GM19240 (cell line): ENCODE measurements around the gene ZNF600.
"Not testable (repeated sequence)": the region's sequence is repeated elsewhere in the genome, so short reads cannot be mapped to it uniquely, and the experiment has no call there.

ENCODE experiments used
- DNase-seq: peaks from one replicate; pipeline ENCODE4 v3.0.0; 2011; ENCODE audit warnings: low spot score; ENCODE audit not compliant: insufficient read length

The ZNF600 gene

DNA sequence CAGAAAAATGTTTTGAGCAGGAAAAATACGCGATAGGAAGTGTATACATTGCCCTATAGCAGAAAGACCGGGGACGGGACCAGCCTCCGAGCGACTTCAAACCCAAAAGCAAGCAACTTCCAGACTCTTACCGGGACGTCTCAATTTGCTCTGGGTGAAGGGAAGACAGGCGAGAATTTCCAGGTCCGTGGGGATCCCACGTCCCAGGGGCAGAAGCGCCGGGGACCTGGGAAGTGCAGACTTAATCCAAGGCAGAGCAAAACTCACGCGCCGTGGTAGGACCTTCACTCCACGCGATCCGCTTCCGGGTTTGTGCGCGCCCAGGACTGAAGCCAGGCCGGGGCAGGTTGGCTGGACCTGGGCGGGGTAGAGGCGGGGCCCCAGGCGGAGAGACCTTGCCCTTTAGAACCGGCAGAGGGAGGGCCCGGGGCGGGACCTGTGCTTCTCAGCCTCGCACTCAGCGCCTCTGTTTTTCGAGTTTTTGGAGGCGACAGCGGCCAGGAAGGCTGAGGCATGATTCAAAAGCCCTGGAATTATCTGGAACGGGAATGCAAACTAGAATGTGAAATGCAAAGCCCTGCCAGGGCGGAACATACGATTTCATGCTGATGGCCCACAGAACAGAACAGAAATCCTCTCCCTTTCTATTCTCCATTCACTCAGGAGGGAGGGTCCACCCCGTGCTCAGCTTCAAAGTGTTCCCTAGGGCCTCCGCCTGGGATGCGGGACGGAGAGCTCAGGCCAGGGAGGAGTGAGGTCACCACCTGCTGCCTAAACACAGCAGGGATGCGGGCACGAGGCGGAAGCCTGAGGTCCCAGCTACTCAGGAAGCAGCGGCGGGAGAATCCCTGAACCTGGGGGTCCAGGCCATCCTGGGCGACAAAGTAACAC lies at the start of gene ZNF600:
Gene ZNF600 (minus strand): TSS at position 328 of the 891 bp plus-strand sequence. CDS start 7,903 bp downstream, outside the sequence.
- peak; percentile 31 for DNase-seq

DNA sequence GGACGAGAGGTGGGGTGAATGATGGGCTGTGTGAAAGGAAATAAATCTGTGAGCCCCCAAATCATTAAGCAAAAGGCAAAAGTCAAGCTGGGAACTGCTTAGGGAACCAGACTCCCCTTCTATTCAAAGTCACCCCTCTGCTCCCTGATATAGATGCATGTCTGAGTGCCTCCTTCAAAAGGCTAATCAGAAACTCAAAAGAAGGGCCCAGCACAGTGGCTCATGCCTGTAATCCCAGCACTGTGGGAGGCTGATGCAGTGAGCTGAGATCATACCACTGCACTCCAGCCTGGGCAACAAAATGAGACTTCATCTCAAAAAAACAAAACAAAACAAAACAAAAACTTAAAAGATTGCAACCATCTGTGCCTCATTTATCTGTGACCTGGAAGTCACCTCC lies 47.7 kb upstream of the ZNF600 start:
- DNase-seq = not testable (repeated sequence)

DNA sequence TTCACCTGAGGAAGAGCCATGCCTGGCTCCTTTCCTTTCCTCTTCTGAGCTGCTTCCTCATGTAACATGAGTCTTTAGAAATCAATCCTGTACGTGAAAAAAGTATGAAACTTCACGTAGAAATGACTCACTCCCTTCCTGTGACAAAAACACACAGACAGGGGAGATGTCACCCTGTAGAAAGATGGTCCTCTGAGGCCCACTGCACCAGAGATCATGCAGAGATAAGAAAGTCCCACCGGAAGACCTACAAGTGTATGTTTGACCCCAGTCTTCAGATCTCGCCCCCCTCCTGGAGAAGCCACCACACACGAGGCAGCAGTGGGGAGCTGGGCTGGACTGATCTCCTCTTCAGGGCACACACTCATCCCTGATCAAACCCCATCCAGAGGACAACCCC lies 47.0 kb upstream of the ZNF600 start:
- DNase-seq = not testable (repeated sequence)

DNA sequence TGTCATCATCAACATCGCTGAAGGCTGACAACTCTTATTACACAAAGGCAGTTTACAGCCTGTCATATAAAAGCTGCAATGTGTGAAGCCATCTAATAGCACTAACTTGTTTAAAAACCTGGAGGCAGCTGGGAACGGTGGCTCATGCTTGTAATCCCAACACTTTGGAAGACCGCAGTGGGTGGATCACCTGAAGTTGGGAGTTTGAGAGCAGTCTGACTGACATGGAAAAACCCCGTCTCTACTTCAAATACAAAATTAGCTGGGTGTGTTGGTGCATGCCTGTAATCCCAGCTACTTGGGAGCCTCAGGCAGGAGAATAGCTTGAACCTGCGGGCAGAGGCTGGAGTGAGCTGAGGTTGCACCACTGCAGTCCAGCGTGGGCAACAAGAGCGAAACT lies 43.3 kb upstream of the ZNF600 start:
- not testable (repeated sequence) for DNase-seq

DNA sequence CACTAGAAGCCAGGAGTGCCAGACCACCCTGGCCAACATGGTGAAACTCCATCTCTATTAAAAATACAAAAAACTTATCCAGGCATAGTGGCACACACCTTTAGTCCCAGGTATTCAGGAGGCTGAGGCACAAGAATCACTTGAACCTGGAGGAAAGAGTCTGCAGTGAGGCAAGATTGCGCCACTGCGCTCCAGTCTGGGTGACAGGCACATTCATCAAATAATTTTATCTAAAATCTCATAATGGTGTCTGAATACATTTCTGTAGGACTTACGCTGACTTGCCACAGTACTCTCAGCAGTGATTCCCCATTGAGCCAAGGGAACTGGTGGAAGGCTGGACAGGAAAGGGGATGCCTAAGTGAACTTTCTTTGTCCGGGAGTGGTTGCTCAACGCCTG lies 39.2 kb upstream of the ZNF600 start:
- no peak for DNase-seq

DNA sequence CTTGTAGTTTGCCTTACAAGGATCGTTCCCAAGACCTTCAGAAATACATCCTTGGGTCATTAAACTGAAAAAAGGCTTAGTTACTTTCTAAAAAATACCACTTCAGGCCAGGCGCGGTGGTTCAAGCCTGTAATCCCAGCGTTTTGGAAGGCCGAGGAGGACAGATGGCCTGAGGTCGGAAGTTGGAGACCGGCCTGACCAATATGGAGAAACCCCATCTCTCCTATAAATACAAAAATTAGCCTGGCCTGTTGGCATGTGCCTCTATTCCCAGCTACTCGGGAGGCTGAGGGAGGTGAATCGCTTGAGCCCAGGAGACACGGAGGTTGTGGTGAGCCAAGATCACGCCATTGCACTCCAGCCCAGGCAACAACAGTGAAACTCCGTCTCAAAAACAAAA lies 37.1 kb upstream of the ZNF600 start:
- DNase-seq = no peak

DNA sequence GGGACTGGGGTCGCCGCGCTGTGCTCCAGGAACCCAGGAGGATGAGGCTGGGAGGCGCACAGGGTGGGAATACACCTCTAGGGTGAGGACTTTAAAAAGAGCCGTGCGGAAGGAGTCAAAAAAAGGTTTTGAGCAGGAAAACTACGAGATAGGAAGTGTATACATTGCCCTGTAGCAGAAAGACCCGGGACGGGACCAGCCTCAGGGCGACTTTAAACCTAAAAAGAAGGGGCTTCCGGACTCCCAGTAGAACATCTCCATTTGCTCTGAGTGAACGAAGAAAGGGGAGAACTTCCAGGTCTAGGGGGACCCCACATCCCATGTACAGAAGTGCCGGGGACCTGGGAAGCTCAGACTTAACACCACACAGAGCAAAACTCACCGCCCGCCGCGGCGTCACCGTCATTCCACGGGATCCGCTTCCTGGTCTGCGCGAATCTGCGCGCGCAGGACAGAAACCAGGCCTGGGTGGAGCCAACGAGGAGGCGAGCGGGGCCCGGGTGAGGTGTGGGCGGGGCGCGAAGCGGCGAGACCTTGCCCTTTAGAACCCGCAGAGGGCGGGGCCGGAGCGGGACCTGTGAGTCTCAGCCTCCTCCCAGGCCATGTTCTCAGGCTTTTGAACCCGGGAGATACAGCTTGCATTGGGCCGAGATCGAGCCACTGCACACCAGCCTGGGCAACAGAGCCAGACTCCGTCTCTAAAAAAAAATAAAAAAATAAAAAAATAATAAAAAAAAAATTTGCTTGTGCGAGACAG lies 34.8 kb upstream of the ZNF600 start, which contains the start of gene ZNF28:
Gene ZNF28 (minus strand): TSS at position 430 of the 757 bp plus-strand sequence. CDS start 3,675 bp downstream, outside the sequence.
- DNase-seq = peak; percentile 10

DNA sequence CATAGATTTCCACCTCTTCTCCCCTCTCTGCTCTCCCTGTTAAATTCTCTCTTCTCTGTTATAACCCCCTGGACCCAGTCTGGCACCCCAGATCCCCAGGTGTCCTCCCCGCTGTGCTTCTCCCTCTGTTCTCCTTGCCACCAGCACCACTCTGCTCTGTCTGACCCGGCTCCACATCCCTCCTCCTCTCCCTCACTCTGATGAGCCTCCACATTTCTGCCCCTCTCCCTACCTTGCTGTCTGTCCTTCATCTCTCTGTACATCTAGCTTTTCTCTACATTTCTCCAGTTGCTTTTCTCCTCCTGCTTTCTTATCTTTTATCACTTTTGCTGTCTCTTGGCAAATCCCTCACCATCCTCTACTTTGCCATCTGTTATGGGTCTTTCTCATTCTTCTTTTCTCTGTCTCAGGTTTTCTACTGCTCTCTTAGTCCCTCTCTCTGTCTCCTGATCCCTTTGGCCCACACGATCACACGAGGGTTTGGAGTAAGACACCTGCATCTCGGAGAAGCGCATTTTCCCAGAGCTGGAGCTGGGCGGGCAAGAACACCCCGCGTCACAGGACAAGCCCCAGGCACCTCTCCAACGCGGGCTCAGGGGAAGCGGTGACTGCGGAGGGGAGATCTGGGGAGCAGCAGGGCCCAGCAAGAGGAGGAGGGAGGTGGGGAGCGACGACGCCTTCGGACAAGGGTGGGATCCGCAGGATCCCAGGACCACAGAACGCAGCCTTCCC lies 34.0 kb upstream of the ZNF600 start:
- DNase-seq = not testable (repeated sequence)

DNA sequence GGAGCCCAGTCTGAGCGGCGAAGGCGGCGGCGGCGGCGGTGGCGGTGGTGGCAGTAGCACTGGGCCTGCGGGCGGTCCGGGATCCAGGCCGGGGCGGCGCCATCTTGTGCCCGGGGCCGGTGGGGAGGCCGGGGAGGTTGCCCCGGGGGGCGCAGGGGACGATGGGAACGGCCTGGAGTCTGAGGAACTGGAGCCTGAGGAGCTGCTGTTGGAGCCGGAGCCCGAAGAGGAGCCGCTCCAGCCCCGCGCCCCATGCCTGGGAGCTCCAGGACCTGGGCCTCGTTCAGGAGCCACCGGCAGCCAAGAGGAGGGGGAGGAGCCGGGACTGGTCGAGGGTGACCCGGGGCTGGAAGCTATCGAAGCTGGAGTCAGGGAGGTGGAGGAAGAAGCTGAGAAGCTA lies 23.2 kb upstream of the ZNF600 start:
- no peak for DNase-seq

DNA sequence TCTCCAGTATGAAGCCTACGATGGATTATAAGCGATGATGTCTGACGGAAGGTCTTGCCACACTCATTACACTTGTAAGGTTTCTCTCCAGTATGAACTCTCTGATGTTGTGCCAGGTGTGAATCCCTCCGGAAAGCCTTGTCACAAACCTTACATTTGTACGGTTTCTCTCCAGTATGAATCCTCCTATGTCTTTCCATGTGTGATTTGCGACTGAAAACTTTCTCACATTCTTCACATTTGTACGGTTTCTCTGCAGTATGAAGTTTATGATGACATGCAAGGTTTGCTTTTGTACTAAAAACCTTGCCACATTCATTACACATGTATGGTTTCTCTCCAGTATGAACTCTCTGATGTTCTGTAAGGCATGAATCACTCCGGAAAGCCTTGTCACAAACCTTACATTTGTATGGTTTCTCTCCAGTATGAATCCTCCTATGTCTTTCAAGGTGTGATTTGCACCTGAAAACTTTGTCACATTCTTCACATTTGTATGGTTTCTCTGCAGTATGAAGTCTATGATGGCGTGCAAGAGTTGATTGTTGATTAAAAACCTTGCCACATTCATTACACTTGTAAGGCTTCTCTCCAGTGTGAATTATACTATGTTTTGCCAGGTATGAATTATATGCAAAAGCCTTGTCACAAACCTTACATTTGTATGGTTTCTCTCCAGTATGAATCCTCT lies 13.5 kb upstream of the ZNF600 start:
- not testable (repeated sequence) for DNase-seq

DNA sequence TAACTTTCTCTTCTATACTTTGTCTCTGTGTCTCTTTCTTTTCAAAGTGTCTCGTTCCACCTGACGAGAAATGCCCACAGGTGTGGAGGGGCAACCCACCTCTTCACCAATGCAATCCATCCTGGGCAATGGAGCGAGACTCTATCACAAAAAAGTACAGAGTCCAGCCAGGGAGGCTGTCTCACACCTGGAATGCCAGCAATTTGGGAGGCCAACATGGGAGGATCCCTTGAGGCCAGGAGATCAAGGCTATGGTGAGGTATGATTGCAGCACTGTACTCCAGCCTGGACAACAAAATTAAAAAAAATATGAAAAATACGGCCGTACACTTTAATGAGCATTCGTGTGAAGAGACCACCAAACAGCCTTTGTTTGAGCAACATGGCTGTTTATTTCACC lies 2.8 kb upstream of the ZNF600 start:
- DNase-seq = no peak

DNA sequence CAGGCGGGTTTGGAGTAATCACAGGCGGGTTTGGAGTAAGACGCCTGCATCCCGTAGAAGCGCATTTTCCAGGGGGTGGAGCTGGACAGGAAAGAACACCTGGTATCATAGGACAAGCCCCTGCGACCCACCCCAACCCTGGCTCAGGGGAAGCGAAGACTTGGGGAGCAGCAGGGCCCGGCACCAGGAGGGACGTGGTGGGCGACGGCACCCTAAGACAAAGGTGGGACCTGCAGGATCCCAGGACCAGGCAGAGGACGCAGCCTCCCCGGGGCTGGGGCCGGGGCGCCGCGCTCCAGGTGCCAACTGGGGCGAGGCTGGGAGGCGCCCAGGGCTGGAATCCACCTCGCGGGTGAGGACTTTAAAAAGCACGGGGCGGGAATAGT lies 520 bp downstream of the ZNF600 start:
- DNase-seq = no peak

DNA sequence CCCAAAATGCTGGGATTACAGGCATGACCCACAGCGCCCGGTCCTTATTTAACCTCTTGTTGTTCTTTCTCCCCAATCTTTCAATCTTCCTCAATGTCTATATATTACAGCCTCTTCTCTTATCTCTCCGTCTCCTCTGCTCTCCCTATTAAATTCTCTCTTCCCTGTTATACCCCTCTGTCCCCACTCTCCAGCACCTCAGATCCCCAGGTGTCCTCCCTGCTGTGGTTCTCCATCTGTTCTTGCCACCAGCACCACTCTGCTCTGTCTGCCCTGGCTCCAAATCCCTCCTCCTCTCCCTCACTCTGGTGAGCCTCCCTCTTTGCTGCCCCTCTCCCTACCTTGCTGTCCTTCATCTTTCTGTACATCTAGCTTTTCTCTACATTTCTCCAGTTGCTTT lies 1.1 kb downstream of the ZNF600 start:
- DNase-seq = no peak

DNA sequence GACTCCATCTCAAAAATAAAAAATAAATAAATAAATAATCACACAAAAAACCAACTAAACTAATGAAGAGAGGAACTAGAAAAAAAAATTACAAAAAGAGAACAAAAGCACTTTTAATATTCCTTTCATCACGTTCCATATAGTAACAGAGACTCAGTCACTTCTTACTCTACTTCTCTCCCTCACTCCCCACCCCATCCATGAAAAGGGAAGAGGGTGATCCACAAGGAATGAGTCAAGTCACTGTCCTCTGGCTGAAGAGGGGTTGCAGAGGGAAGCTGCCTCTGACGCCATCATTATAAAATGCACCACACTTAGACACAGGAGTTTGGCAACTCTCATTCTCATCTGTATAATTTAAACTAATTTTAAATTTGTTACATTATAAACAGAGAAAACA lies 3.7 kb downstream of the ZNF600 start:
- not testable (repeated sequence) for DNase-seq

DNA sequence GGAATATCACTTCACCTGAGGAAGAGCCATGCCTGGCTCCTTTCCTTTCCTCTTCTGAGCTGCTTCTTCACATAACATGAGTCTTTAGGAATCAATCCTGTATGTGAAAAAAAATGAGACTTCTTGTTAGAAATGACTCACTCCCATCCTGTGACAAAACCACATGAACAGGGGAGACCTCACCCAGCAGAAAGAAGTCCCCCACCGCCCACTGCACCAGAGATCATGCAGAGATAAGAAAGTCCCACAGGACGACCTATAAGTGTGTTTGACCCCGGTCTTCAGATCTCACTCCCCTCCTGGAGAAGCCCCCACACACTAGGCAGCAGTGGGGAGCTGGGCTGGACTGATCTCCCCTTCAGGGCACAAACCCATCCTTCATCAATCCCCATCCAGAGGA lies 7.8 kb downstream of the ZNF600 start:
- no peak for DNase-seq

DNA sequence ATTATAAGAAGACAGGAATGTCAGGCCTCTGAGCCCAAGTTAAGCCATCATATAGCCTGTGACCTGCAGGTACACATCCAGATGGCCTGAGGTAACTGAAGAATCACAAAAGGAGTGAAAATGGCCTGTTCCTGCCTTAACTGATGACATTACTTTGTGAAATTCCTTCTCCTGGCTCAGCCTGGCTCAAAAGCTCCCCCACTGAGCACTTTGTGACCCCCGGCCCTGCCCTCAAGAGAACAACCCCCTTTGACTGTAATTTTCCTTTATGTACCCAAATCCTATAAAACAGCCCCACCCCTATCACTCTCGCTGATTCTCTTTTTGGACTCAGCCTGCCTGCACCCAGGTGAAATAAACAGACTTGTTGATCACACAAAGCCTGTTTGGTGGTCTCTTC lies 30.1 kb downstream of the ZNF600 start:
- DNase-seq = not testable (repeated sequence)

DNA sequence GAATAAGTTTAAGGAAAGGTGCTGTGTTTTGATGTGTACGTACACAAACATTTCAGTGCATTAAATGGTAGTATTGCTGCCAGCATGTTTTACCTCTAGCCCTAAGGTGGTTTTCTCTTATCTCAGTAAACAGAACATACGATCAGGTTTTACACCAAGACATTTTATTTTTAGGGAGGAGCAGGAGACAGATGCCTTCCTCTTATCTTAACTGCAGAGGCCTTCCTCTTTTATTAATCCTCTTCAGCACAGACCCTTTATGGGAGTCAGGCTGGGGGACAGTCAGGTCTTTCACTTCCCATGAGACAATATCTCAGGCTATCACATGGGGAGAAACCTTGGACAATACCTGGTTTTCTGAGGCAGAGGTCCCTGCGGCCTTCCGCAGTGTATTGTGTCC lies 36.8 kb downstream of the ZNF600 start:
- DNase-seq = no peak

DNA sequence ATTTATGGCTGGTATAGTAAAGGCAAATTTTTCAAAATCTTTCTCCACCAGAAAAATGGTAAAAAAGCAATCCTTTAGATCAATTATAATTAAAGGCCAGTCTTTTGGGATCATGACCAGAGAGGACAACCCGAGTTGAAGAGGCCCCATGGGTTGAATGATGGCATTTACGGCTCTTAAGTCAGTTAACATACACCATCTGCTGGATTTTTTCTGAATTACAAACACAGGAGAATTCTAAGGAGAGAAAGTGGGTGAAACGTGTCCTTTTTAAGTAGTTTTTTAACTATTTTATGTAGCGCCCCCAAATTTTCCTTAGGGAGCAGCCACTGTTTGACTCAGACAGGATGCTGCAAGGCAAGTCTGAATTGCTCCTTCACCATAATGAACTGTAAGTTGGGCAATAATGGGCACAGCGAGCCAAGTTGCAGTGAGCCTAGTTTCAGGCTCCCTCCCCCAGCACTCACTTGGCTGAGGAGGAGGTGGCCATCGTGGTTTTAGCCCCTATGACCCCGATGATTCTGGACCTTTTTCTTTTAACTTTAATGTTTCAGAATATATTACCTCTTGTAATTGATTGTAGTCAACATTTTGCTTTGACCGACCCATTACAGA lies 38.1 kb downstream of the ZNF600 start:
- DNase-seq = no peak

DNA sequence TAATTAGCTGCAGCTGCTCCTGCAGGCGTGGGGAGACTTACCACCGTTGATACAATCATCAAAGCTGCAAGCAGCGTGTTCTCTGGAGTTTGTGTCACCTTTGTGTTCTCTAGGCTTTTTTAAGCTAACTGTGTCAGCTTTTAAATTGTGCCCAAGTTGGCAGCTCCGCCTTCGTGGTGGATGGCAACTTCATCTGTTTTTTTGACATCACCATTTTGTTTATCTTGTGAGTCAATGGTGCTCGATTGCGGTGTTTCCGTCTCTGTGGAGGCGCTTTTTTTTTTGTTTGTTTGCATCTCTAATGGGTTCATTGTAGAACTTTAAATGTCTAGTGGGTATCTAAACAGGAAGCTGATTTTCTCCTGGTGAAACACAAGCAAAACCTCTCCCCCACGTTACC lies 40.7 kb downstream of the ZNF600 start:
- not testable (repeated sequence) for DNase-seq

DNA sequence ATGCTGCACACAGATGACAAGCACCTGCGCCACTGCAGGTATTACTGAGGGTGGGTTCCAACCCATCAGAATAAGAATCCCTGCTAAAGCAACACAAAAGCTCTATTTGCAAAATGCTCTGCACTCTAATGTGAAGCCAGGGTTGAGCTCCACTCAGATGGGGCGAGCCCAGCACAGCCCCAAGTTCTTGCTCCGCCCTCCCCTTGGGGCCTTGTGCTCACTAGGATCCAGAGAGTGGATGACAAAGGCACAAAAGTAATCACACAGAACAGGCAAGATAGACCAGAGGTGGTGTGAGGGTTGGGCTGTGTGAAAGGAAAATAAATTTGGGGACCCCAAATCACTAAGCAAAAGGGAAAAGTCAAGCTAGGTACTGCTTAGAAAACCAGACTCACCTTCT lies 43.5 kb downstream of the ZNF600 start:
- DNase-seq = no peak

DNA sequence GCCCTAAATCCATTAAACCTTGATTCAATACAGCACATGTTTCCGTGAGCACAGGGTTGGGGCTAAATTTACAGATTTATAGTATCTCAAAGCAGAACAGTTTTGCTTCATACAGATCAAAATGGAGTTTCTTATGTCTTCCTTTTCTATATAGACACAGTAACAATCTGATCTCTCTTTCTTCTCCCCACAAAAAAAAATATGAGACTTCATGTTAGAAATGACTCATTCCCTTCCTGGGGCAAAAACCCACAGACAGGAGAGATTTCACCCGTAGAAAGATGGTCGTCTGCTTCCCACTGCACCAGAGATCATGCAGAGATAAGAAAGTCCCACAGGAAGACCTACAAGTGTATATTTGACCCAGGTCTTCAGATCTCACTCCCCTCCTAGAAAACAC lies 44.1 kb downstream of the ZNF600 start:
- no peak for DNase-seq
